HEK293T (cell line): ENCODE results near the gene BAHCC1.

Experiments used
- CTCF ChIA-PET: fragments of 350-600 bp; formaldehyde crosslinking; extraction: SDS; loops from one replicate; lab custom pipeline; 2021; ENCODE audit warnings: antibody characterized with exemption, inconsistent platforms; lab: Yijun Ruan, JAX
- POLR2A ChIA-PET: fragments of 350-600 bp; formaldehyde crosslinking; extraction: SDS; loops from one replicate; lab custom pipeline; 2020; ENCODE audit warnings: antibody characterized with exemption, inconsistent platforms; lab: Yijun Ruan, JAX
- DNase-seq: peaks from one replicate; pipeline ENCODE4 v3.0.0; 2012; ENCODE audit warnings: mixed read lengths; ENCODE audit errors: extremely low spot score
- ARNT ChIP-seq: fragments of 450-650 bp; IDR thresholded peaks from 2 replicates; pipeline ENCODE4 v1.6.1; 2017; ENCODE audit warnings: mild to moderate bottlenecking
- BHLHE40 ChIP-seq: fragments of 450-650 bp; IDR thresholded peaks from 2 replicates; pipeline ENCODE4 v1.6.1; 2016; ENCODE audit warnings: mild to moderate bottlenecking, moderate library complexity, borderline replicate concordance
- CTBP1 ChIP-seq: fragments of 450-650 bp; IDR thresholded peaks from 2 replicates; pipeline ENCODE4 v1.6.1; 2016; ENCODE audit warnings: borderline replicate concordance
- ELF4 ChIP-seq: fragments of 450-650 bp; IDR thresholded peaks from 2 replicates; pipeline ENCODE4 v1.6.1; 2017; ENCODE audit warnings: antibody characterized with exemption
- FOXA1 ChIP-seq: fragments of 450-650 bp; IDR thresholded peaks from 2 replicates; pipeline ENCODE4 v1.6.1; 2016; ENCODE audit warnings: mild to moderate bottlenecking
- FOXK2 ChIP-seq: fragments of 450-650 bp; IDR thresholded peaks from 2 replicates; pipeline ENCODE4 v1.6.1; 2016; ENCODE audit warnings: mild to moderate bottlenecking
- FOXM1 ChIP-seq: fragments of 450-650 bp; IDR thresholded peaks from 2 replicates; pipeline ENCODE4 v1.6.1; 2017; ENCODE audit warnings: mild to moderate bottlenecking, borderline replicate concordance
- HDGF ChIP-seq: fragments of 450-650 bp; IDR thresholded peaks from 2 replicates; pipeline ENCODE4 v1.6.1; 2017; ENCODE audit warnings: antibody characterized with exemption, borderline replicate concordance
- L3MBTL2 ChIP-seq: fragments of 450-650 bp; conservative IDR thresholded peaks from 2 replicates; pipeline ENCODE4 v1.6.1; 2016; ENCODE audit warnings: mild to moderate bottlenecking
- LEF1 ChIP-seq: fragments of 450-650 bp; IDR thresholded peaks from 2 replicates; pipeline ENCODE4 v1.6.1; 2017; ENCODE audit warnings: mild to moderate bottlenecking, borderline replicate concordance
- NFRKB ChIP-seq: fragments of 450-650 bp; IDR thresholded peaks from 2 replicates; pipeline ENCODE4 v1.6.1; 2016; ENCODE audit warnings: mild to moderate bottlenecking, moderate library complexity
- SP1 ChIP-seq: fragments of 450-650 bp; IDR thresholded peaks from 2 replicates; pipeline ENCODE4 v1.6.1; 2017
- SUZ12 ChIP-seq: fragments of 450-650 bp; IDR thresholded peaks from 2 replicates; pipeline ENCODE4 v1.6.1; 2016; ENCODE audit warnings: mild to moderate bottlenecking
- TARDBP ChIP-seq: fragments of 450-650 bp; IDR thresholded peaks from 2 replicates; pipeline ENCODE4 v1.6.1; 2016
- ZNF384 ChIP-seq: fragments of 450-650 bp; IDR thresholded peaks from 2 replicates; pipeline ENCODE4 v1.6.1; 2016
- TF ChIP-seq, protein P1 (sequence below): fragments of 450-650 bp; IDR thresholded peaks from 2 replicates; pipeline ENCODE4 v1.6.1; 2016

Gene BAHCC1

GRCh38 chr17:81512562-81513371 lies 117.5 kb downstream of the BAHCC1 start, which contains the start of gene ACTG1:
Gene ACTG1, minus strand, starts transcription at chr17:81512799. Its CDS starts 445 bp downstream, at chr17:81512354.
- POLR2A ChIA-PET, result interaction anchor here (0.6 to 7.5 kb wide), 13 partner anchors 10 to 241 kb away, joined by 3 to 66 read pairs (median 4); partner anchors contain the start of genes BAHCC1 and FAAP100
- TF ChIP-seq HDGF, result no peak
- 0 out of 2 replicates have a peak, but pooled peaks have one; percentile 43 for TF ChIP-seq LEF1
- peak; percentile 36; the same call in 1 of the 2 replicates for TF ChIP-seq FOXM1
- TF ChIP-seq TARDBP, result peak; percentile 57; the same call in 1 of the 2 replicates
- peak; percentile 96 for DNase-seq
- CTCF ChIA-PET, result interaction anchor here (1.0 kb wide), 1 partner anchor 221 kb away, joined by 3 read pairs; no protein-coding TSS in a partner anchor

GRCh38 chr17:81513372-81513752 lies 118.1 kb downstream of the BAHCC1 start:
- ChIA-PET POLR2A (interaction anchor here (0.6 to 7.5 kb wide), 11 partner anchors 10 to 242 kb away, joined by 3 to 66 read pairs (median 4); partner anchors contain the start of gene FAAP100), CTCF (interaction anchor here (1.0 kb wide), 1 partner anchor 221 kb away, joined by 3 read pairs; no protein-coding TSS in a partner anchor)
- no peak for TF ChIP-seq HDGF
- TF ChIP-seq TARDBP, result no peak
- TF ChIP-seq NFRKB, result no peak
- no peak for TF ChIP-seq ZNF384
- no peak for TF ChIP-seq BHLHE40
- no peak for TF ChIP-seq SUZ12
- no peak for TF ChIP-seq CTBP1
- TF ChIP-seq FOXK2, result no peak
- no peak for TF ChIP-seq L3MBTL2
- TF ChIP-seq SP1, result no peak
- TF ChIP-seq, protein P1, sequence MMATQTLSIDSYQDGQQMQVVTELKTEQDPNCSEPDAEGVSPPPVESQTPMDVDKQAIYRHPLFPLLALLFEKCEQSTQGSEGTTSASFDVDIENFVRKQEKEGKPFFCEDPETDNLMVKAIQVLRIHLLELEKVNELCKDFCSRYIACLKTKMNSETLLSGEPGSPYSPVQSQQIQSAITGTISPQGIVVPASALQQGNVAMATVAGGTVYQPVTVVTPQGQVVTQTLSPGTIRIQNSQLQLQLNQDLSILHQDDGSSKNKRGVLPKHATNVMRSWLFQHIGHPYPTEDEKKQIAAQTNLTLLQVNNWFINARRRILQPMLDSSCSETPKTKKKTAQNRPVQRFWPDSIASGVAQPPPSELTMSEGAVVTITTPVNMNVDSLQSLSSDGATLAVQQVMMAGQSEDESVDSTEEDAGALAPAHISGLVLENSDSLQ, result no peak
- TF ChIP-seq FOXM1, result no peak
- TF ChIP-seq FOXA1, result no peak
- peak; percentile 53 for DNase-seq

- DNase-seq, result no peak
- ChIA-PET CTCF (interaction anchor here (1.0 kb wide), 1 partner anchor 222 kb away, joined by 3 read pairs; no protein-coding TSS in a partner anchor), POLR2A (interaction anchor here (0.6 to 7.5 kb wide), 8 partner anchors 9 to 199 kb away, joined by 3 to 66 read pairs (median 4); partner anchors contain the start of gene FAAP100)
- no peak for TF ChIP-seq CTBP1
- no peak for TF ChIP-seq TARDBP
- no peak for TF ChIP-seq SP1
- TF ChIP-seq ELF4, result no peak
- TF ChIP-seq FOXA1, result no peak
- TF ChIP-seq ARNT, result no peak
- TF ChIP-seq L3MBTL2, result no peak
- TF ChIP-seq FOXM1, result no peak
- TF ChIP-seq NFRKB, result no peak
- no peak for TF ChIP-seq LEF1
- no peak for TF ChIP-seq ZNF384
These were observed 118.7 kb downstream of the BAHCC1 start for GRCh38 chr17:81513753-81514488.

GRCh38 chr17:81514489-81514738 lies 119.2 kb downstream of the BAHCC1 start:
- POLR2A ChIA-PET, result interaction anchor here (1.0 to 7.5 kb wide), 5 partner anchors 9 to 121 kb away, joined by 3 to 66 read pairs (median 4); partner anchors contain the start of gene FAAP100
- no peak for DNase-seq
- CTCF ChIA-PET, result no interaction called here
- TF ChIP-seq SUZ12 (no peak), CTBP1 (no peak), ELF4 (no peak), SP1 (no peak), FOXM1 (no peak), FOXA1 (no peak), NFRKB (no peak), LEF1 (no peak), L3MBTL2 (no peak), ARNT (no peak), TARDBP (no peak), HDGF (no peak), FOXK2 (no peak), ZNF384 (no peak), BHLHE40 (no peak)
- TF ChIP-seq, protein P1, result no peak

DNA sequence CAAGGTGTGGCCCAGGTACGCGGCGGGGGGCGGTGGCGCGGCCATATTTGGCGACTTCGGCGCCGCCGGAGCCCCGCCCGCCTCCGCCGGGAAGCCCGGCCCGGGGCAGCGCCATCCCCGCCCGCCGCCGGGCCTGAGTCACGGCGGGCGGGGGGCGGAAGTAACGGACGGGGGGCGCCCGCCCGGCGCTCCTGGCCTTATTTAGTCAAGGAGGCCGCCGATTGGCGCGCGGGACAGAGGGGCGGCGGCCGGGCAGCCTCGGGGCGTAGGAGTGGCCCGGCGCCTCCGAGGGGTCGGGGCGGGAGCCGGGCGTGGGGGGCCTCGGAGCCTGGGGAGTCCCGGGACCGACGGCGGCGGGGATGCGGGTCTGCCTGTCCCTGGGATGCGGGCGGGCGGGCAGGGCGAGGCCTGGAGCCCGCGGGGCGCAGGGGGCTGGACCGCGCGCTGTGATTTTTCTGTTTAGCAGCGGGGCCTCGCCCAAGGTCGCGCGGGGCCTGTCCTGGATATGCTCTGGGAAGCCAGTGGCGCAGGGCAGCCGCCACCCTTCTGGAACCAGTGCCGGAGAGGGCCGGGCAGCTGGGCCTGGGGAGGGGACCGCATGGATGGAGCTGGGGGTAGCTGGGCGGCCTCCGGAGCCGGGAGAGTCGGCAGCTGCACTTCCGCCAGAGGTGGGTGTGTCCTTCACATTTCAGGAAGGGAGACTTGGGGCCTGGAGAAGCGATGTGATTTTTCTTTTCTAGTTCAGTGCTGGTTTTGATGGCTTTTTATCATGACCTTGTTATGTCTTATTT lies 119.7 kb downstream of the BAHCC1 start:
- DNase-seq, result peak; percentile 63
- CTCF ChIA-PET, result interaction anchor here (0.7 to 0.9 kb wide), 2 partner anchors 31 to 116 kb away, joined by 3 read pairs; no protein-coding TSS in a partner anchor
- TF ChIP-seq FOXK2 (no peak), SUZ12 (no peak), ARNT (0 out of 2 replicates have a peak, but pooled peaks have one; percentile 14), FOXM1 (peak; percentile 42; the same call in 1 of the 2 replicates)
- POLR2A ChIA-PET, result interaction anchor here (0.7 to 7.5 kb wide), 8 partner anchors 9 to 276 kb away, joined by 3 to 66 read pairs (median 4); partner anchors contain the start of genes FAAP100, NDUFAF8 and TEPSIN
